ENCODE data around the gene CITED2.
"Not testable (repeated sequence)": the region's sequence is repeated elsewhere in the genome, so short reads cannot be mapped to it uniquely, and the experiment has no call there.

Gene CITED2

GRCh38 chr6:139367810-139368351, 6.6 kb downstream of the CITED2 start:
- H3K4me3 ChIP-seq (ENCODE audit: low read depth, low read length), result no peak overlapping the region

GRCh38 chr6:139364982-139365379, 9.5 kb downstream of the CITED2 start:
- no peak overlapping the region for H3K4me3 ChIP-seq (ENCODE audit: low read depth, low read length)

DNA sequence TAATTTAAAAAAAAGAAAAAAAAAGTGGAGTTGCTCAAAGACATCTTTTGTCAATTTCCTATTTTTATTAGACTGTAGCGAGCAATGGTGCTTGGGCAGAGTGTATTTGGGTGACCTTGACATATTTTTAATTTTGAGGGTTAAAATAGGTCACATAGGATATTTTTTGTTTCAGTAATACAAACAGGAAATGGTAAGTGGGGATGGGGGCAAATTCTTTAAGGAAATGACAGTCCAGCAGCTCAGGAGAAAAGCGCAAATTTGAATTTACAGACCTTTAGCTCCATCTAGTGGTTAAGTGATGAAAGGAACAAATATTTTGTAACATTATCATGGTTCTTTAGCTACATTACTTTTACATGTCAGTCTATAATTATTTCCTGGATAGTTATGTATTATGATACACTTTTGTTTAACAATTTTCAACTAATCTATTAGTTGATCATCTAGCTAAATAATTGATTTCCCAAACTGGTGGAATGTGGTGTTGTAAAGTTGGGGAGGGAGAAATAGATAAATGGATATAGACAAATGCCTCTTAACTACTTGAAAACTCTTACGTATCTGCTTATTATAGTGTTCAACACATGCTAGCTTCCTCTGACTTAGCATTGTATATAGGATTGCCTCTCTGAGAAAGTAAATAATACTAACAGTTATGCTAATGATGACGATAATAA, 10.0 kb downstream of the CITED2 start:
- no peak overlapping the region for H3K4me3 ChIP-seq (ENCODE audit: low read depth, low read length)

DNA sequence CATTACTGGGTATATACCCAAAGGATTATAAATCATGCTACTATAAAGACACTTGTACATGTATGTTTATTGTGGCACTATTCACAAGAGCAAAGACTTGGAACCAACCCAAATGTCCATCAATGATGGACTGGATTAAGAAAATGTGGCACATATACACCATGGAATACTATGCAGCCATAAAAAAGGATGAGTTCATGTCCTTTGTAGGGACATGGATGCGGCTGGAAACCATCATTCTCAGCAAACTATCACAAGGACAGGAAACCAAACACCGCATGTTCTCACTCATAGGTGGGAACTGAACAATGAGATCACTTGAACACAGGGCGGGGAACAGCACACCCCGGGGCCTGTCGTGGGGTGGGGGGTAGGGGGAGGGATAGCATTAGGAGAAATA, 10.7 kb downstream of the CITED2 start:
- not testable (repeated sequence) for H3K4me3 ChIP-seq (ENCODE audit: low read depth, low read length)

DNA sequence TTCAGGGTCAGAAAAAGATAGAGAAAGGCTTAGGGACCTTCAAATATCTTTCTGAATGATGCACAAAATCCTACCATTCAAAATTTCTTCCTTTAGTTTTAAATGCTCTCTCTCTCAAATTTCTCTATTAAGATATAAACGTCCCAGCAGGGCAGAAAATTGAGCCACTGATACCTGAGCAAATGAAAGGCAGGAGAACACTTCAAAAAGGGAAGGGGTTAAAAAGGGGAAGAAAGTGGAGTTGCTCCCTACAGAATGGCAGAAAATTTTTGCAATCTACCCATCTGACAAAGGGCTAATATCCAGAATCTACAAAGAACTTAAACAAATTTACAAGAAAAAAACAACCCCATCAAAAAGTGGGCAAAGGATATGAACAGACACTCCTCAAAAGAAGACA, 11.3 kb downstream of the CITED2 start:
- H3K4me3 ChIP-seq (ENCODE audit: low read depth, low read length), result not testable (repeated sequence)

DNA sequence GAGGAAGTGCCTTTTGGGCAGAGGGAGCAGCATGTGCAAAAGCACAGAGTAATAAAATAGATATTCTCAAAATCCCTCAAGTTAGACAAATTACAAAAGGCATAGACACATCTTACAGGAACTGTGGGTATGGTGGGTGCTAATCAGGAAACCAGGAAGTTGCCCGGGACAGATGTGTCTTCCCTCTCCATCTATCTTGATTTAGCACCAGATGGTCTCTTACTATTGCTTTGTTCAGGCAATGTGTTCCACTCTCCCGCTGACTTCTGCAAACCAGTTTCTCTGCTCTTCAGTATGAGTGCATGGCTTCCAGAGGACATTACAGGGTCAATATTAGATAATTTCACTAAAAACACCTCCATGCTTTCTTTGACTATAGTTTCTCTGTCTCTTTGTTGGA, 13.2 kb downstream of the CITED2 start:
- no peak overlapping the region for H3K4me3 ChIP-seq (ENCODE audit: low read depth, low read length)

- H3K4me3 ChIP-seq (ENCODE audit: low read depth, low read length), result no peak overlapping the region
Observed at GRCh38 chr6:139356924-139357323, 17.5 kb downstream of the CITED2 start.

DNA sequence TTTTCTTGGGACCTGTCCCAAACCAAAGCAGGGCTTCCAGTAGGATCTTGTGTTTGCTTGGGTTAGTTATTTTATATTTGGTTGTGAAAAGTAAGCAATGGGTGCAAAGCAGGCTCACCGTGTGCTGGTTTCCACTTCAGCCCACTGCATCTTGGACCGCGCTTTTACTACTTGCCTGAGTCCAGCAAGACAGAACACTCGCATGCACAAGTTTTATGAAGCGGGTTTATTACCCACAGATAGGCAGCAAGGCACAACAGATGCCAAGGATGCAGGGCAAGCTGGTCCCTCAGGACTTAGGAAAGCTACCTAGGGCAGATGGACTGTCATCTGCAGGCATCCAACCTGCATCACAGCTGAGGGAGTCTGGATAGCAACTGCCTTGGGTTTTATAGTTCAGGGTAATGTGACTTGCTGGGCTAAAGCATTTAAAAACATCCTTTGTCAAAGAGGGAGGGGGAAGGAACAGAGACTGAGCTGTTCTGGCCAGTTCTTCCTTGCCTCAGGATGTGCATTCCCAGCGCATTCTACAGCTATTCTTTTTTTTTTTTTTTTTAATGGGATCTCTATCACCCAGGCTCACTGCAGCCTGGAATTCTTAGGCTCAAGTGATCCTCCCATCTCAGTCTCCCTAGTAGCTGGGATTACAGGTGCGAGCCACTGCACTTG, 18.5 kb downstream of the CITED2 start:
- H3K4me3 ChIP-seq (ENCODE audit: low read depth, low read length), result no peak overlapping the region

- H3K4me3 ChIP-seq (ENCODE audit: low read depth, low read length), result no peak overlapping the region
Observed at GRCh38 chr6:139355172-139355571, 19.3 kb downstream of the CITED2 start.

- H3K4me3 ChIP-seq (ENCODE audit: low read depth, low read length), result no peak overlapping the region
Observed at GRCh38 chr6:139354189-139354588, 20.3 kb downstream of the CITED2 start.

- H3K4me3 ChIP-seq (ENCODE audit: low read depth, low read length), result no peak overlapping the region
Observed at GRCh38 chr6:139349464-139350020, 24.9 kb downstream of the CITED2 start.

DNA sequence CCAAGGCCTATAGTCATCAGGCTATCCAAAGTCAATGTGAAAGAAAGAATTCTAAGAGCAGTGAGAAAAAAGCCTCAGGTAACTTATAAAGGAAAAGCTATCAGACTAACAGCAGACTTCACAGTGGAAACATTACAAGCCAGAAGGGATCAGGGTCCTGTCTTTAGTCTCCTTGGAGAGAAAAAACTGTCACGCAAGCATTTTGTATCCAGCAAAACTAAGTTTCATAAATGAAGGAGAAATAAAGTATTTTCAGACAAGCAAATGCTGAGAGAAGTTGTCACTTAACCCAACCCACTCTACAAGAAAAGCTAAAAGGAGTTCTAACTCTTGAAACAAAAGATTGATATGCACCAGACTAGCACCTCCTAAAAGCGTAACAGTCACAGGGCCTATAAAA, 28.1 kb downstream of the CITED2 start:
- H3K4me3 ChIP-seq (ENCODE audit: low read depth, low read length), result no peak overlapping the region

DNA sequence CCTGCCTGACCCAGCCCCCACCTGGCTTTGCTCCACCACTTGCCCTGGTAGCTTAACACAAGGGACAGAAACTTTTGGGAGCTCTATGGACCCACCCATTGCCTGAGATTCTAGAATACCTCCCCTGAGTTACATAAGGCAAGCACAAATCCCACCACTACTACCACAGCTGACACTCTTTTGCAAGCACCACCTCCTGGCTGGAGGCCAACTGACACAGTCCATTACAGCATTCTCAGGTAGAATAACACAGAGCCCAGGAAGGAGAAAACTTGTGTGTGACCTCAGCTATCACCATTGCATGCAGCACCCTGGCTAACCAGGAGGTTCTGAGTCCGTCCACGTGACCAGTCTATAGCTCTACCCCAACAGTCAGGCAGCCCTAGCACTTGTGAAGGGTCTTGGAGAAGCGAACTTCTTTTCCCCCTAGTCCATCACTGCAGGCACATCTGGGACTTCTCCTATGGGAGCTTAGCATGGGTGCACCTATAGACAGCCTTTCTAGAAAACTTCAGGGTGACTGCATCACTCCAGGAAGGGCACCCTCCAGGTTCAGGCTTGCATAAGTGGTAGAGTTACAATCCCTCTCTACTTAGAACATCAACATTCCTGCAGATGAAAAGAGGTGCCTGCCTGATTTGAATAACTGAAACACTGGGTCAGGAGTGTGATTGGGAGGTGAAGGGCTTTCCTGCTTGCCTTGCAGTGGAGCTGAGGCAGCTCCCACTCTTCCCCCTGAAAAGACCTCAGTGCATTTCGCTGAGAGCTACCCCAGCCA, 30.1 kb downstream of the CITED2 start:
- H3K4me3 ChIP-seq (ENCODE audit: low read depth, low read length), result no peak overlapping the region

DNA sequence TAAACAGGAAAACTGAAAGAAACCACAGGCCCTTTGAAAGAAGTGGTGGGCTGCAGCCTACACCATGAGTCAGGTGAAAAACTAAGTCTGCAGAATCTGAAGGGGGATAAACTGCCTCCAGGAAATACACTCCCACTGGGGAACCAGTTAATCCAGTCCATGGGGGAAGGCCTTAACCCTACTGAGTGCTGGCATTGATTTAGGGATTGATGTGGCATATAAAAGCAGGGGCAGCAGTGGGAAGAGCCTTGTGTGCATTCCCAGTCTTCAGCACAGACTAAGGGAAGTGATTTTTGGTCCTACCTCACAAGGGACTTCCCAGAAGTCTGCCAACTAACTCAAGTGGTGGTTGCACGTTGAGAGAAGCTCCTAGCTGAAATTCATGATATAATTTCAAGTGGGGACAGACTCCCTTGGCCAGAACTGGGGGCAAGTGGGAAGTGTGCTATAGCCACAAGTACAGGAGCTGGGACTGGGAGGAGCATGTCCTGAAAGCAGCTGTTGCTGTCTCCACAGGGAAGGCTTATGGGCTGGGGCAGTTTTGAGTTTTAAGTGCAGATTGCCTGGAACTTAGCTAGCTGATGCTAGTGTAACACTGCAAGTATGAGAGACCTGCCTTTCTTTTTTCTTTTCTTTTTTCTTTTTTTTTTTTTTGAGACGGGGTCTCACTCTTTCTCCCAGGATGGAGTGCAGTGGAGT, 31.2 kb downstream of the CITED2 start:
- H3K4me3 ChIP-seq (ENCODE audit: low read depth, low read length), result no peak overlapping the region

GRCh38 chr6:139341060-139341459, 33.4 kb downstream of the CITED2 start:
- H3K4me3 ChIP-seq (ENCODE audit: low read depth, low read length), result no peak overlapping the region

- no peak overlapping the region for H3K4me3 ChIP-seq (ENCODE audit: low read depth, low read length)
Observed at GRCh38 chr6:139338795-139339194, 35.7 kb downstream of the CITED2 start.

GRCh38 chr6:139337830-139338229, 36.6 kb downstream of the CITED2 start:
- no peak overlapping the region for H3K4me3 ChIP-seq (ENCODE audit: low read depth, low read length)

DNA sequence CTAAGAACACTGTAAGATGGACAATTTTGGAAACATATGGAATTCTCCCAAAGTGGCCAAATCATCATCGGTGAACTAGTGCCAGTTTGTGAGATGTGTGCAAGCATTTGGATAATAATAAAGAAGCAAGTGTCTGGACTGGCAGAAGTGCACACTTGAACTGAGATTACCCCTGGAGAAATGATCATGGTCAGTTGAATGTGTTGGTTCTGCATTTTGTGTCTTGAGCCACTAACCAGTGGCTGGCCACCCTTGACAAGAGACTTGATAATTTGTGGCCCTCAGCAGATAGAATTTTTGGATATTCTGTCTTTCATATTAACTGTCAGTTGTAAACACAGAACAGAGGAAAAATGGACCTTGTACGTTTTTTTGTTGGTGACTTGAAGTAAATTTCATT, 37.4 kb downstream of the CITED2 start:
- H3K4me3 ChIP-seq (ENCODE audit: low read depth, low read length), result no peak overlapping the region

GRCh38 chr6:139336488-139336887, 38.0 kb downstream of the CITED2 start:
- H3K4me3 ChIP-seq (ENCODE audit: low read depth, low read length), result no peak overlapping the region

- H3K4me3 ChIP-seq (ENCODE audit: low read depth, low read length), result no peak overlapping the region
Observed at GRCh38 chr6:139335447-139336210, 38.8 kb downstream of the CITED2 start.

All from iPS-11a (cell line).